WTC11 (cell line): ENCODE results near the gene CXCR3. TPM values are rescaled to one million over a fixed set of nuclear protein-coding genes. Genes with fewer than 3 reads are reported as not detected.

Experiments
- ATAC-seq: fragments of 200-7000 bp; cut with Tn5 transposase; 2 replicates; pipeline ENCODE4 v1.10.0; 2021; ENCODE audit warnings: mild to moderate bottlenecking, moderate library complexity
- CTCF ChIA-PET: fragments of 300-600 bp; sonication (Branson Sonifier 250); formaldehyde crosslinking; loops from one replicate; lab custom pipeline; 2021; ENCODE audit warnings: antibody characterized with exemption; lab: Charles Lee
- POLR2A ChIA-PET: fragments of 350-600 bp; sonication (Branson Sonifier 250); formaldehyde crosslinking; loops from one replicate; lab custom pipeline; 2021; ENCODE audit warnings: antibody characterized with exemption; lab: Charles Lee
- DNase-seq: peaks from one replicate; pipeline ENCODE4 v3.0.0; 2021; ENCODE audit warnings: low spot score
- H3K27ac Mint-ChIP-seq: 2 replicates; pipeline ENCODE4 v1.8.0; 2021; ENCODE audit warnings: mixed read lengths
- H3K27me3 Mint-ChIP-seq: 2 replicates; pipeline ENCODE4 v1.8.0; 2021; ENCODE audit warnings: low read depth, mild to moderate bottlenecking, moderate library complexity, mixed read lengths
- H3K36me3 Mint-ChIP-seq: 2 replicates; pipeline ENCODE4 v1.8.0; 2021; ENCODE audit warnings: mixed read lengths
- H3K4me1 Mint-ChIP-seq: 2 replicates; pipeline ENCODE4 v1.8.0; 2022; ENCODE audit warnings: mixed read lengths
- H3K4me3 Mint-ChIP-seq: 2 replicates; pipeline ENCODE4 v1.8.0; 2021; ENCODE audit warnings: mild to moderate bottlenecking, moderate library complexity, mixed read lengths
- H3K9me3 Mint-ChIP-seq: 2 replicates; pipeline ENCODE4 v1.8.0; 2021; ENCODE audit warnings: mixed read lengths
- ESRRA ChIP-seq: sonication (generic); formaldehyde crosslinking; IDR thresholded peaks from 2 replicates; pipeline ENCODE4 v1.8.1; 2022; ENCODE audit warnings: mild to moderate bottlenecking, missing genetic modification reagents, borderline replicate concordance
- ETV6 ChIP-seq: sonication (generic); formaldehyde crosslinking; IDR thresholded peaks from 2 replicates; pipeline ENCODE4 v1.8.1; 2022; ENCODE audit warnings: mild to moderate bottlenecking, missing genetic modification reagents
- FOXK1 ChIP-seq: sonication (generic); formaldehyde crosslinking; IDR thresholded peaks from 2 replicates; pipeline ENCODE4 v1.8.0; 2022; ENCODE audit warnings: mild to moderate bottlenecking, moderate library complexity, missing genetic modification reagents
- GABPB1 ChIP-seq: sonication (generic); formaldehyde crosslinking; IDR thresholded peaks from 2 replicates; pipeline ENCODE4 v1.8.1; 2023; ENCODE audit warnings: mild to moderate bottlenecking, missing genetic modification reagents
- JAZF1 ChIP-seq: fragments of 250-450 bp; sonication (Bioruptor Pico); IDR thresholded peaks from 2 replicates; pipeline ENCODE4 v1.9.0; 2021; ENCODE audit warnings: moderate library complexity, mild to moderate bottlenecking, inconsistent platforms
- JUN ChIP-seq: sonication (generic); formaldehyde crosslinking; IDR thresholded peaks from 2 replicates; pipeline ENCODE4 v1.8.0; 2023; ENCODE audit warnings: mild to moderate bottlenecking, missing genetic modification reagents
- NR1H2 ChIP-seq: sonication (generic); formaldehyde crosslinking; IDR thresholded peaks from 2 replicates; pipeline ENCODE4 v1.9.0; 2021; ENCODE audit warnings: mild to moderate bottlenecking, moderate library complexity, missing genetic modification reagents
- NR2C2 ChIP-seq: sonication (generic); formaldehyde crosslinking; IDR thresholded peaks from 2 replicates; pipeline ENCODE4 v1.8.0; 2022; ENCODE audit warnings: mild to moderate bottlenecking, missing genetic modification reagents
- total RNA-seq: library from RNA; stranded (reverse); gene quantifications from 3 replicates; pipeline ENCODE4 v1.2.3, GENCODE V29; 2021
- TF ChIP-seq, protein P1 (sequence below): sonication (generic); formaldehyde crosslinking; IDR thresholded peaks from 2 replicates; pipeline ENCODE4 v1.8.0; 2022; ENCODE audit warnings: mild to moderate bottlenecking, missing genetic modification reagents
- TF ChIP-seq, protein P2 (sequence below): sonication (generic); formaldehyde crosslinking; IDR thresholded peaks from 2 replicates; pipeline ENCODE4 v1.8.0; 2023; ENCODE audit warnings: missing genetic modification reagents
- TF ChIP-seq, protein P3 (sequence below): sonication (generic); formaldehyde crosslinking; IDR thresholded peaks from 2 replicates; pipeline ENCODE4 v1.8.1; 2023; ENCODE audit warnings: mild to moderate bottlenecking, missing genetic modification reagents, moderate library complexity
- TF ChIP-seq, protein P4 (sequence below): sonication (generic); formaldehyde crosslinking; IDR thresholded peaks from 2 replicates; pipeline ENCODE4 v1.8.1; 2023; ENCODE audit warnings: mild to moderate bottlenecking, missing genetic modification reagents, borderline replicate concordance
- TF ChIP-seq, protein P5 (sequence below): fragments of 250-450 bp; sonication (Bioruptor Pico); IDR thresholded peaks from 2 replicates; pipeline ENCODE4 v1.9.0; 2021; ENCODE audit warnings: moderate library complexity, mild to moderate bottlenecking, inconsistent platforms, borderline replicate concordance

Gene CXCR3
- total RNA-seq, 1 experiment from 2014 or later, result 0.11 TPM

DNA sequence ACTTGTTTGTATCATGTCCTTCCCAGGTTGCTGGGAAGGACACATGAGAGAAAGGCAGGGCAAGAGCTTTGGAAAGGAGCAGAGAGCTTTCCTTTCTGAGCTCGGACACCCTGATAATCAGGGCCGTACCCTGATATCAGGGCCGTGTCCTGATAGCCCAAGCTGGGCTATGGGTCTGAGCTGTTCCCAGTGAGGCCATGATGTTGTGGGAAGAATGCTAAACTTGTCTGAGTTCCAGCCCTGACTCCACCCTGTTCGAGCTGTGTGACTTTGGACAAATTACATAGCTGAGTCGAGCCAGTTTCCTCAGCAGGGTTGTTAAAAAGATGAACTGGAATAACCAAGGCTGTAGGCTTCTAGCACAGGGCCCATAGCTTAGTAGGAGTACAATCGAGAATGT lies 3.3 kb upstream of the CXCR3 start:
- no peak for TF ChIP-seq ETV6
- TF ChIP-seq, protein P1, sequence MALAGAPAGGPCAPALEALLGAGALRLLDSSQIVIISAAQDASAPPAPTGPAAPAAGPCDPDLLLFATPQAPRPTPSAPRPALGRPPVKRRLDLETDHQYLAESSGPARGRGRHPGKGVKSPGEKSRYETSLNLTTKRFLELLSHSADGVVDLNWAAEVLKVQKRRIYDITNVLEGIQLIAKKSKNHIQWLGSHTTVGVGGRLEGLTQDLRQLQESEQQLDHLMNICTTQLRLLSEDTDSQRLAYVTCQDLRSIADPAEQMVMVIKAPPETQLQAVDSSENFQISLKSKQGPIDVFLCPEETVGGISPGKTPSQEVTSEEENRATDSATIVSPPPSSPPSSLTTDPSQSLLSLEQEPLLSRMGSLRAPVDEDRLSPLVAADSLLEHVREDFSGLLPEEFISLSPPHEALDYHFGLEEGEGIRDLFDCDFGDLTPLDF, result no peak
- TF ChIP-seq GABPB1 (CRISPR knock-in tag), result no peak
- TF ChIP-seq NR2C2 (CRISPR knock-in tag), result no peak
- TF ChIP-seq, protein P2, sequence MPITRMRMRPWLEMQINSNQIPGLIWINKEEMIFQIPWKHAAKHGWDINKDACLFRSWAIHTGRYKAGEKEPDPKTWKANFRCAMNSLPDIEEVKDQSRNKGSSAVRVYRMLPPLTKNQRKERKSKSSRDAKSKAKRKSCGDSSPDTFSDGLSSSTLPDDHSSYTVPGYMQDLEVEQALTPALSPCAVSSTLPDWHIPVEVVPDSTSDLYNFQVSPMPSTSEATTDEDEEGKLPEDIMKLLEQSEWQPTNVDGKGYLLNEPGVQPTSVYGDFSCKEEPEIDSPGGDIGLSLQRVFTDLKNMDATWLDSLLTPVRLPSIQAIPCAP (CRISPR knock-in tag), result no peak
- TF ChIP-seq FOXK1 (CRISPR knock-in tag), result no peak
- no peak for TF ChIP-seq JUN (CRISPR knock-in tag)
- TF ChIP-seq, all 79 proteins: peak for 0
- Mint-ChIP-seq H3K27ac (peak overlapping the region; percentile 68), H3K4me1 (no peaks in the 10 kb centered on the region; the same call in 1 of the 2 replicates), H3K4me3 (no peak overlapping the region), H3K36me3 (no peaks in the 10 kb centered on the region; the same call in 1 of the 2 replicates), H3K9me3 (no peaks in the 10 kb centered on the region), H3K27me3 (no peaks in the 10 kb centered on the region)
- CTCF ChIA-PET, result interaction anchor here (0.6 to 1.8 kb wide), 3 partner anchors 28 to 441 kb away, joined by 3 to 8 read pairs (median 4); no protein-coding TSS in a partner anchor
- DNase-seq (no peak), ATAC-seq (no peak)
- POLR2A ChIA-PET, result no interaction called here

DNA sequence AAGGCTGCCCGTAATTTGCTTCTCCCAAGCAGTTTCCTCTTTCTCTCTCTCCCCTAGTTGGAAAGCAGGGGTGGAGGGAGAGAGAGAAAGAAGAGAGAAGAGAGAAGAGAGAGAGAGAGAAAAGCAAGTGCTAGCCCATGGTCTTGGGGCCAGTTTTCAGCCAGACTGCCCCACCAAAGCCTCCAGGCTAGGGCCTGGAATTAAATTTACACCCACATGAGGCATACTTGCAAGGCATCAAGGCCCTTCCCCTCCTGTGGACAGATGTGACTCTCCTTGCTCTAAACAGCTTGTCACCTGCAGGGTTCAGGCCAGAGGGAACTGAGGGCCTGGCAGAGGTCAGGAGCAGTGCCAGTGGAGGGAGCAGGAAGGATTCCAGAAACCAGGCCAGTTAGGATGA lies 1.7 kb upstream of the CXCR3 start:
- no peak overlapping the region for H3K4me3 Mint-ChIP-seq
- no peaks in the 10 kb centered on the region for H3K9me3 Mint-ChIP-seq
- no peaks in the 10 kb centered on the region; the same call in 1 of the 2 replicates for H3K36me3 Mint-ChIP-seq
- no peak for DNase-seq
- no peaks in the 10 kb centered on the region; the same call in 1 of the 2 replicates for H3K4me1 Mint-ChIP-seq
- no peak for ATAC-seq
- no peaks in the 10 kb centered on the region for H3K27me3 Mint-ChIP-seq
- TF ChIP-seq, protein P3, sequence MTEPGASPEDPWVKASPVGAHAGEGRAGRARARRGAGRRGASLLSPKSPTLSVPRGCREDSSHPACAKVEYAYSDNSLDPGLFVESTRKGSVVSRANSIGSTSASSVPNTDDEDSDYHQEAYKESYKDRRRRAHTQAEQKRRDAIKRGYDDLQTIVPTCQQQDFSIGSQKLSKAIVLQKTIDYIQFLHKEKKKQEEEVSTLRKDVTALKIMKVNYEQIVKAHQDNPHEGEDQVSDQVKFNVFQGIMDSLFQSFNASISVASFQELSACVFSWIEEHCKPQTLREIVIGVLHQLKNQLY (CRISPR knock-in tag), result no peak
- TF ChIP-seq ETV6, result no peak
- TF ChIP-seq, protein P4, sequence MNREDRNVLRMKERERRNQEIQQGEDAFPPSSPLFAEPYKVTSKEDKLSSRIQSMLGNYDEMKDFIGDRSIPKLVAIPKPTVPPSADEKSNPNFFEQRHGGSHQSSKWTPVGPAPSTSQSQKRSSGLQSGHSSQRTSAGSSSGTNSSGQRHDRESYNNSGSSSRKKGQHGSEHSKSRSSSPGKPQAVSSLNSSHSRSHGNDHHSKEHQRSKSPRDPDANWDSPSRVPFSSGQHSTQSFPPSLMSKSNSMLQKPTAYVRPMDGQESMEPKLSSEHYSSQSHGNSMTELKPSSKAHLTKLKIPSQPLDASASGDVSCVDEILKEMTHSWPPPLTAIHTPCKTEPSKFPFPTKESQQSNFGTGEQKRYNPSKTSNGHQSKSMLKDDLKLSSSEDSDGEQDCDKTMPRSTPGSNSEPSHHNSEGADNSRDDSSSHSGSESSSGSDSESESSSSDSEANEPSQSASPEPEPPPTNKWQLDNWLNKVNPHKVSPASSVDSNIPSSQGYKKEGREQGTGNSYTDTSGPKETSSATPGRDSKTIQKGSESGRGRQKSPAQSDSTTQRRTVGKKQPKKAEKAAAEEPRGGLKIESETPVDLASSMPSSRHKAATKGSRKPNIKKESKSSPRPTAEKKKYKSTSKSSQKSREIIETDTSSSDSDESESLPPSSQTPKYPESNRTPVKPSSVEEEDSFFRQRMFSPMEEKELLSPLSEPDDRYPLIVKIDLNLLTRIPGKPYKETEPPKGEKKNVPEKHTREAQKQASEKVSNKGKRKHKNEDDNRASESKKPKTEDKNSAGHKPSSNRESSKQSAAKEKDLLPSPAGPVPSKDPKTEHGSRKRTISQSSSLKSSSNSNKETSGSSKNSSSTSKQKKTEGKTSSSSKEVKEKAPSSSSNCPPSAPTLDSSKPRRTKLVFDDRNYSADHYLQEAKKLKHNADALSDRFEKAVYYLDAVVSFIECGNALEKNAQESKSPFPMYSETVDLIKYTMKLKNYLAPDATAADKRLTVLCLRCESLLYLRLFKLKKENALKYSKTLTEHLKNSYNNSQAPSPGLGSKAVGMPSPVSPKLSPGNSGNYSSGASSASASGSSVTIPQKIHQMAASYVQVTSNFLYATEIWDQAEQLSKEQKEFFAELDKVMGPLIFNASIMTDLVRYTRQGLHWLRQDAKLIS (CRISPR knock-in tag), result no peak
- no peak for TF ChIP-seq NR1H2 (CRISPR knock-in tag)
- no peak overlapping the region for H3K27ac Mint-ChIP-seq
- POLR2A ChIA-PET, result no interaction called here
- CTCF ChIA-PET, result interaction anchor here (1.0 kb wide), 1 partner anchor 32 kb away, joined by 3 read pairs; no protein-coding TSS in a partner anchor

DNA sequence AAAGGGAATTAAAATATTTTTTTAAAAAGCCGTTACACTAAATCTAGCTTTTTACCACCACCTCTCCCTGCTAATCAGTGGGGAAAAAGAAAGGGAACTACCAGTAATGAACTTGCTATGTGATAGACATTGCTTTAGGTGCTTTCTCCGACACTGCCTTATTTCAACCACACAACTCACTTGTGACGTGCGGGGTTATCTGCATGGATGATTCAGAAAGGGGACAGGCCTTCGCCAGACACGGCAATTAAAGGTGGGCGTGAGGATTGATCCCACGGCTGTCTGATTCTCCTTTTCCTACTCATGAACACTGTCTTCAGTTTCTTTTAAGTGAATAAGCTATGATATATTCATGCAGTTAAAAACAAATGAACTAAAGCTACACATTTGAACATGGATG lies 882 bp upstream of the CXCR3 start:
- TF ChIP-seq, protein P5, sequence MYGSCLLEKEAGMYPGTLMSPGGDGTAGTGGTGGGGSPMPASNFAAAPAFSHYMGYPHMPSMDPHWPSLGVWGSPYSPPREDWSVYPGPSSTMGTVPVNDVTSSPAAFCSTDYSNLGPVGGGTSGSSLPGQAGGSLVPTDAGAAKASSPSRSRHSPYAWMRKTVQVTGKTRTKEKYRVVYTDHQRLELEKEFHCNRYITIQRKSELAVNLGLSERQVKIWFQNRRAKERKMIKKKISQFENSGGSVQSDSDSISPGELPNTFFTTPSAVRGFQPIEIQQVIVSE (CRISPR knock-in tag), result no peak
- TF ChIP-seq JAZF1 (CRISPR knock-in tag) (no peak), ESRRA (CRISPR knock-in tag) (no peak), GABPB1 (CRISPR knock-in tag) (no peak)
- Mint-ChIP-seq H3K27me3 (no peaks in the 10 kb centered on the region), H3K4me1 (no peaks in the 10 kb centered on the region; the same call in 1 of the 2 replicates), H3K9me3 (no peaks in the 10 kb centered on the region), H3K4me3 (no peak overlapping the region), H3K36me3 (no peaks in the 10 kb centered on the region; the same call in 1 of the 2 replicates), H3K27ac (no peak overlapping the region)
- ChIA-PET CTCF (interaction anchor here (1.0 kb wide), 1 partner anchor 33 kb away, joined by 3 read pairs; no protein-coding TSS in a partner anchor), POLR2A (no interaction called here)
- no peak for DNase-seq
- no peak for ATAC-seq
